SK-MEL-5 (cell line): ENCODE measurements around the gene ARHGEF33. TPM values are rescaled to one million over a fixed set of nuclear protein-coding genes. Genes with fewer than 3 reads are reported as not detected.

Source experiments
- DNase-seq: peaks from one replicate; pipeline ENCODE4 v3.0.0-alpha.2; 2016; ENCODE audit warnings: low read depth, low spot score
- in situ Hi-C: cut with HindIII; loops from 2 replicates; pipeline ENCODE4 v1.10.0; 2016; ENCODE audit warnings: low sequenced_read_pairs, high pct_unique_total_duplicates, low pct_unique_long_range_greater_than_20kb
- polyA plus RNA-seq, 2 experiments: library from polyadenylated mRNA; depleted of rRNA; stranded (reverse); fragments of >200 nt; gene quantifications; 2 replicates each; pipeline ENCODE4 v1.2.3, GENCODE V29; 2015
- total RNA-seq: library from RNA; depleted of rRNA; stranded (reverse); fragments of >200 nt; shearing (Covaris generic); gene quantifications from 2 replicates; pipeline ENCODE4 v1.2.3, GENCODE V29; 2014; rRNA removed

ARHGEF33 gene
- total RNA-seq = not detected in 2 replicates
- not detected in 2 replicates for polyA plus RNA-seq (2015; cell fraction: cytosol; rRNA removed)
- polyA plus RNA-seq (2015; cell fraction: nucleus; rRNA removed) = 0.09 TPM in 1 of 2 replicates, not detected in the other

- in situ Hi-C loops = no loop called here
These were observed at the start of gene ARHGEF33 for GRCh38 chr2:38889575-38889974. Gene ARHGEF33 (plus strand): TSS chr2:38889875. CDS start chr2:38919448, 29,573 bp downstream.

GRCh38 chr2:38850045-38850444 lies 39.6 kb upstream of the ARHGEF33 start:
- in situ Hi-C loops = no loop called here
- no peak for DNase-seq

More at GRCh38 chr2:38889575-38889974, at the start of gene ARHGEF33:
- DNase-seq = no peak

- DNase-seq = peak; percentile 60
- in situ Hi-C loops = no loop called here
These were observed 33.5 kb upstream of the ARHGEF33 start for GRCh38 chr2:38856165-38856564.

- DNase-seq = no peak
- in situ Hi-C loops = no loop called here
These were observed 27.2 kb upstream of the ARHGEF33 start for GRCh38 chr2:38862476-38862875.

GRCh38 chr2:38863061-38863695 lies 26.5 kb upstream of the ARHGEF33 start:
- DNase-seq = no peak
- in situ Hi-C loops = no loop called here

GRCh38 chr2:38866773-38867443 lies 22.8 kb upstream of the ARHGEF33 start:
- no peak for DNase-seq

GRCh38 chr2:38871432-38871831 lies 18.2 kb upstream of the ARHGEF33 start:
- no peak for DNase-seq
- in situ Hi-C loops = no loop called here

More at GRCh38 chr2:38866773-38867443, 22.8 kb upstream of the ARHGEF33 start:
- in situ Hi-C loops = no loop called here

GRCh38 chr2:38873763-38874162 lies 15.9 kb upstream of the ARHGEF33 start:
- DNase-seq = no peak
- in situ Hi-C loops = no loop called here

GRCh38 chr2:38875227-38875575 lies 14.5 kb upstream of the ARHGEF33 start:
- DNase-seq = no peak
- in situ Hi-C loops = no loop called here

- in situ Hi-C loops = no loop called here
- peak; percentile 85 for DNase-seq
These were observed 13.9 kb upstream of the ARHGEF33 start, which contains the start of the genes DHX57 and MORN2 for GRCh38 chr2:38875576-38876367. Gene DHX57 (minus strand): TSS chr2:38875934. CDS start chr2:38868405, 7,529 bp downstream. Gene MORN2 (plus strand): TSS chr2:38875976.

- DNase-seq = no peak
- in situ Hi-C loops = no loop called here
These were observed 13.3 kb upstream of the ARHGEF33 start for GRCh38 chr2:38876407-38876806.

GRCh38 chr2:38886063-38886462 lies 3.6 kb upstream of the ARHGEF33 start:
- no peak for DNase-seq
- in situ Hi-C loops = no loop called here

GRCh38 chr2:38887347-38887746 lies 2.3 kb upstream of the ARHGEF33 start:
- no peak for DNase-seq
- in situ Hi-C loops = no loop called here

GRCh38 chr2:38887902-38888554 lies 1.6 kb upstream of the ARHGEF33 start:
- in situ Hi-C loops = no loop called here
- DNase-seq = no peak

- no peak for DNase-seq
- in situ Hi-C loops = no loop called here
These were observed 630 bp upstream of the ARHGEF33 start for GRCh38 chr2:38889045-38889444.

- no peak for DNase-seq
- in situ Hi-C loops = no loop called here
These were observed 3.1 kb downstream of the ARHGEF33 start for GRCh38 chr2:38892819-38893218.

- in situ Hi-C loops = no loop called here
- DNase-seq = no peak
These were observed 8.6 kb downstream of the ARHGEF33 start for GRCh38 chr2:38898256-38898655.

- DNase-seq = no peak
- in situ Hi-C loops = no loop called here
These were observed 11.1 kb downstream of the ARHGEF33 start for GRCh38 chr2:38900726-38901125.
